Measurements from ENCODE around the gene NPNT.

DNA sequence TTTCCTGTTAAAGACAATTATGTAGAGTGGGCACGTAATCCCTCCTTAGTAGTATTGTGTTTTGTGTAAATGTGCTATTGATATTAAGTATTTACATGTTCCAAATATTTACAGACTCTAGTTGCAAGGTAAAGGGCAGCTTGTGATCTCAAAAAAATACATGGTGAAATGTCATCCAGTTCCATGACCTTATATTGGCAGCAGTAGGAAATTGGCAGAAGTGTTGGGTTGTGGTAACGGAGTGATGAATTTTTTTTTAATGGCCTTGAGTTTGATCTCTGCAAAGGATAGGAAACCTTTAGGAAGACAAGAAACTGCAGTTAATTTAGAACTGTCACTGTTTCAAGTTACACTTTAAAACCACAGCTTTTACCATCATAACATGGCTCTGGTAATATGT is 74.3 kb downstream of the NPNT start:
- no peak for TF ChIP-seq EZH2 (IDR thresholded peaks at IDR 0.05; ENCODE audit: insufficient read depth, poor library complexity, severe bottlenecking)
- no peak for TF ChIP-seq EZH2phosphoT487 (IDR thresholded peaks at IDR 0.05; ENCODE audit: insufficient read depth, low read depth)

All from GM23248 (cell line).